Chondrocyte (in vitro differentiated cells): ENCODE results near the gene ZDHHC1. TPM values are rescaled to one million over a fixed set of nuclear protein-coding genes. Genes with fewer than 3 reads are reported as not detected.

Source experiments
- DNase-seq: peaks from one replicate; pipeline ENCODE4 v3.0.0; 2021; ENCODE audit warnings: mixed read lengths, low spot score
- H3K27ac Mint-ChIP-seq: one replicate; pipeline ENCODE4 v1.8.0; 2021; ENCODE audit warnings: mild to moderate bottlenecking, moderate library complexity, mixed read lengths; ENCODE audit not compliant: unreplicated experiment
- H3K27me3 Mint-ChIP-seq: 2 replicates; pipeline ENCODE4 v1.8.0; 2021; ENCODE audit warnings: low read depth, mixed read lengths
- H3K36me3 Mint-ChIP-seq: 2 replicates; pipeline ENCODE4 v1.8.0; 2021; ENCODE audit warnings: low read depth, mixed read lengths
- H3K4me1 Mint-ChIP-seq: 2 replicates; pipeline ENCODE4 v1.8.0; 2021; ENCODE audit warnings: low read depth, mild to moderate bottlenecking, mixed read lengths
- H3K4me3 Mint-ChIP-seq: one replicate; pipeline ENCODE4 v1.8.0; 2021; ENCODE audit warnings: mild to moderate bottlenecking, moderate library complexity, mixed read lengths; ENCODE audit not compliant: unreplicated experiment
- H3K9me3 Mint-ChIP-seq: 2 replicates; pipeline ENCODE4 v1.8.0; 2021; ENCODE audit warnings: low read depth, mixed read lengths
- CTCF ChIP-seq: fragments of 200-600 bp; sonication (generic); IDR thresholded peaks from 2 replicates; pipeline ENCODE4 v1.5.0; 2021; ENCODE audit warnings: antibody characterized with exemption, mild to moderate bottlenecking, moderate library complexity
- total RNA-seq: library from RNA; stranded (reverse); gene quantifications from 3 replicates; pipeline ENCODE4 v1.2.1, GENCODE V29; 2021

The ZDHHC1 gene
- total RNA-seq, 1 donor from 2014 or later = 12.2 TPM

- peaks cover 12% of the 10 kb centered on the region for H3K4me1 Mint-ChIP-seq
- H3K4me3 Mint-ChIP-seq = no peak overlapping the region
- peaks cover 10% of the 10 kb centered on the region for H3K36me3 Mint-ChIP-seq
- H3K27me3 Mint-ChIP-seq = no peaks in the 10 kb centered on the region
- DNase-seq = no peak
- H3K27ac Mint-ChIP-seq = no peak overlapping the region
- no peaks in the 10 kb centered on the region for H3K9me3 Mint-ChIP-seq
- TF ChIP-seq CTCF = peak; percentile 64
These were observed 31.3 kb upstream of the ZDHHC1 start for GRCh38 chr16:67447508-67448076.

DNA sequence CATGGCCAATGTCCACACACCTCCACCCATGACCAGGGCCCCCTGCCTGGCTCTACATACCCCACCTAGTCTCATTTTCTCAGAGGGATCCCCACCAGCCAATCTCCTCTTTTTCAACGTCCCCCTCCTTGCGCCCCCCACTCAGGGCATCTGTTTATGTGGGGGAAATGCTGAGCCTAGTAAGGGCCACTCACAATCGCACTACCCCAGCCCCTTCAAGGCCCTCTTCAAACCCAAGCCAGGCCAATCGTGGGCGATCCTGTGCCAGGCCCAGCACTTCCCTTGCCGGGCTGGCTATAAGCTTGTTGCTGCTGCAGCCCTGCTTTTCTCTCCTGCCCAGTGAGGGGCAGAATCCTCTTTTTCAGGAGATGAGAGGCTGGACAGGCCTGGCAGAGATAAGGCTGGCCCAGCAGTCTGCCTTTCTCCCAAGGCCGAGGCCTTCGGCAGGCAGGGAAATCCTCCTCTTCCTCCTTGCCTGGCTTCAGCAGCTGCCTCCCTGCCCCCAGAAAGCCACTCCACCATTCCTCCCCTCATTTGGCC, 30.8 kb upstream of the ZDHHC1 start:
- Mint-ChIP-seq H3K27ac (no peak overlapping the region), H3K36me3 (peaks cover 10% of the 10 kb centered on the region), H3K4me1 (peaks cover 12% of the 10 kb centered on the region), H3K9me3 (no peaks in the 10 kb centered on the region), H3K4me3 (no peak overlapping the region), H3K27me3 (no peaks in the 10 kb centered on the region)
- no peak for DNase-seq
- TF ChIP-seq CTCF = no peak

GRCh38 chr16:67445913-67446907, 29.9 kb upstream of the ZDHHC1 start:
- H3K27ac Mint-ChIP-seq = peak overlapping the region; percentile 45
- H3K4me1 Mint-ChIP-seq = peaks cover 12% of the 10 kb centered on the region
- no peak for TF ChIP-seq CTCF

DNA sequence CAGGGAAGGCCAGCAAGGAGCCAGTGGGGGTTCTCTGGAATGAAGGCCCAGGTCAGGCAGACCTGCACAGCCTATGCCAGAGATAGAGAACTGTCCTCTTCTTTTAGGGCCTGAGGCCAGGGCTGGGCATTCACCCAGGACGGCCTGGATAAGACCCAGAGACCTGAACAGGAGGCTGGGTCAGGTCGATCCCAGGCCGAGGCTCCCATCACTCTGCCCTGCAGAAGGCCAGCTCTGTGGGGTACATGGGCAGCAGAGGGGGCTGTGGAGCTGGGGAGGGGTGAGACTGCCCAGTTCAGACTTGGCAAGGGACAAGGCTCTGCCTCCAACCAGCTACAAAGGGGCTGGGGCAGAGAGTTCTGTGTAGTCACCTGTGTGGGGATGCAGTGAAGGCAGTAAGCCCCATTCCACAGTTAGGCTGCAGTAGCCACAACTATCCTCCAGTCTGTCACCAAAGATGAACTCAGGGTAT, 29.2 kb upstream of the ZDHHC1 start:
- TF ChIP-seq CTCF = no peak
- Mint-ChIP-seq H3K9me3 (no peaks in the 10 kb centered on the region), H3K27ac (no peak overlapping the region), H3K27me3 (no peaks in the 10 kb centered on the region), H3K36me3 (peaks cover 6% of the 10 kb centered on the region), H3K4me3 (no peak overlapping the region), H3K4me1 (peaks cover 12% of the 10 kb centered on the region)
- no peak for DNase-seq

More at GRCh38 chr16:67445913-67446907, 29.9 kb upstream of the ZDHHC1 start:
- H3K9me3 Mint-ChIP-seq = no peaks in the 10 kb centered on the region
- no peak overlapping the region for H3K4me3 Mint-ChIP-seq
- H3K27me3 Mint-ChIP-seq = no peaks in the 10 kb centered on the region
- no peak for DNase-seq
- peaks cover 9% of the 10 kb centered on the region for H3K36me3 Mint-ChIP-seq

GRCh38 chr16:67445126-67445426, 28.8 kb upstream of the ZDHHC1 start:
- Mint-ChIP-seq H3K27me3 (no peaks in the 10 kb centered on the region), H3K9me3 (no peaks in the 10 kb centered on the region), H3K4me3 (no peak overlapping the region), H3K4me1 (peaks cover 12% of the 10 kb centered on the region), H3K27ac (no peak overlapping the region), H3K36me3 (peaks cover 2% of the 10 kb centered on the region)
- no peak for DNase-seq
- TF ChIP-seq CTCF = no peak
